K562 (cell line): ENCODE data around the gene TLCD5. TPM values are rescaled to one million over a fixed set of nuclear protein-coding genes. Genes with fewer than 3 reads are reported as not detected.

Experiments
- GATA2 ChIP-seq: sonication (generic); formaldehyde crosslinking; IDR thresholded peaks from 2 replicates; pipeline ENCODE4 v1.4.0; 2020; ENCODE audit warnings: mild to moderate bottlenecking, missing genetic modification reagents
- GATAD2A ChIP-seq: fragments of 450-650 bp; IDR thresholded peaks from 2 replicates; pipeline ENCODE4 v1.6.1; 2017
- HEY1 ChIP-seq: fragments of 250-450 bp; sonication (Bioruptor Pico); IDR thresholded peaks from 2 replicates; pipeline ENCODE4 v1.5.0; 2020; ENCODE audit warnings: mild to moderate bottlenecking, moderate library complexity, borderline replicate concordance
- KAT2B ChIP-seq: IDR thresholded peaks from one replicate; pipeline ENCODE4 v1.6.1; 2012; ENCODE audit warnings: low read depth, mild to moderate bottlenecking, control low read depth, inconsistent platforms, low read length, moderate library complexity
- MAFG ChIP-seq: fragments of 450-650 bp; conservative IDR thresholded peaks from 2 replicates; pipeline ENCODE4 v1.6.1; 2016; ENCODE audit warnings: missing genetic modification characterization, missing compliant biosample characterization
- RBM22 ChIP-seq: fragments of 200-400 bp; formaldehyde crosslinking; IDR thresholded peaks from 2 replicates; pipeline ENCODE4 v1.6.1; 2018; ENCODE audit warnings: low read length, low read depth; ENCODE audit not compliant: poor library complexity, severe bottlenecking
- SMARCC2 ChIP-seq: fragments of 450-650 bp; IDR thresholded peaks from 2 replicates; pipeline ENCODE4 v1.6.1; 2017; ENCODE audit warnings: antibody characterized with exemption, moderate library complexity, mild to moderate bottlenecking, low read depth
- SOX6 ChIP-seq: fragments of 450-650 bp; IDR thresholded peaks from 2 replicates; pipeline ENCODE4 v1.6.1; 2014; ENCODE audit warnings: mild to moderate bottlenecking
- TOE1 ChIP-seq, 2 experiments: fragments of 450-650 bp in 1 of 2; sonication (generic) in 1 of 2; formaldehyde crosslinking in 1 of 2; IDR thresholded peaks; 2 replicates each; pipeline versions ENCODE4 v1.7.1 to v1.8.0; 2016 to 2022; ENCODE audit warnings: borderline replicate concordance in 2 of 2, mild to moderate bottlenecking in 2 of 2, antibody characterized with exemption in 1 of 2, inconsistent platforms in 1 of 2, low read depth in 1 of 2, missing genetic modification reagents in 1 of 2, moderate library complexity in 1 of 2
- U2AF1 ChIP-seq: fragments of 200-400 bp; formaldehyde crosslinking; optimal IDR thresholded peaks from 2 replicates; pipeline ENCODE3; 2017; ENCODE audit warnings: mild to moderate bottlenecking, low read depth, low read length, moderate library complexity
- ZNF551 ChIP-seq: fragments of 250-450 bp; sonication (Bioruptor Pico); IDR thresholded peaks from 2 replicates; pipeline ENCODE4 v1.5.0; 2021; ENCODE audit warnings: mild to moderate bottlenecking, moderate library complexity
- polyA plus RNA-seq, 8 experiments: library from polyadenylated mRNA; depleted of rRNA in 4 of 8; stranded (reverse) in 5 of 8; unstranded in 3 of 8; fragments of >200 nt; fragmentation: Nextera tagmentation in 2 of 8; fragmentation: Illumina TruSeq in 1 of 8; extraction: Ambion mirVana in 2 of 8; extraction: Trizol in 1 of 8; gene quantifications; 2 replicates each; pipeline versions ENCODE4 v1.2.1 to v1.2.3, GENCODE V29; 2011 to 2014; ENCODE audit warnings: inconsistent platforms in 1 of 8, missing spikeins in 1 of 8
- total RNA-seq, 7 experiments: library from RNA; depleted of rRNA in 6 of 7; stranded (reverse); fragments of >200 nt in 6 of 7; fragmentation: Illumina TruSeq in 2 of 7; extraction: Trizol in 2 of 7; gene quantifications; 2 replicates each; pipeline versions ENCODE4 v1.2.1 to v1.2.3, GENCODE V29; 2011 to 2021; ENCODE audit warnings: low replicate concordance in 1 of 7
- TF ChIP-seq, protein P1 (sequence below): sonication (generic); formaldehyde crosslinking; IDR thresholded peaks from 2 replicates; pipeline ENCODE4 v1.8.1; 2023; ENCODE audit warnings: missing genetic modification reagents, mild to moderate bottlenecking, borderline replicate concordance
- TF ChIP-seq, protein P2 (sequence below): fragments of 250-450 bp; sonication (Bioruptor Pico); IDR thresholded peaks from 2 replicates; pipeline ENCODE4 v1.8.0; 2021; ENCODE audit warnings: moderate library complexity, mild to moderate bottlenecking, inconsistent platforms
- TF ChIP-seq, protein P3 (sequence below): sonication (generic); formaldehyde crosslinking; IDR thresholded peaks from 2 replicates; pipeline ENCODE4 v1.8.1; 2022; ENCODE audit warnings: missing genetic modification reagents
- TF ChIP-seq, protein P4 (sequence below): fragments of 250-450 bp; sonication (Bioruptor Pico); IDR thresholded peaks from 2 replicates; pipeline ENCODE4 v1.5.1; 2021; ENCODE audit warnings: mild to moderate bottlenecking

The TLCD5 gene
- total and polyA plus RNA-seq, 9 of the 15 experiments (the other 6 are each of a cell fraction or from before 2014, with no cell fraction given) = 0.94 to 5.1 (median 1.6) TPM

DNA sequence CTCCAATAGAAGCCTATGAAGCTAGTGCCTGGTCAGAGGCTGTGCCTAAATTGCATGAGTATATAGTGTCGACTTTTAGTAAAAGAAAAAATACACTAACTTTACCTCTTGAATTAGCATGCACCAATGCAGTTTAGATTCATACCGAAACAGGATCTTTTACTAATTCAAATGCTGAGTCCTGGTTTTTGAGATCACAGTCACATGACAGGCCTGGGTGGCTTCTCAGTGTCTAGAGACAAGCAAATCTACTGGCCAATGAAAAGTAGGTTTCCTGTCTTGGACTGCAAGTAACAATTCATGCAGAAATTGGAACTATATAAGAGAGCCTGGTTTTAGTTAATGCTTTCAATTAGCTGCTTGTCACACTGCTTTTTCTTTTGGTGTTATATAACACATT lies 18.3 kb downstream of the TLCD5 start (continued):
- TF ChIP-seq, protein P1, sequence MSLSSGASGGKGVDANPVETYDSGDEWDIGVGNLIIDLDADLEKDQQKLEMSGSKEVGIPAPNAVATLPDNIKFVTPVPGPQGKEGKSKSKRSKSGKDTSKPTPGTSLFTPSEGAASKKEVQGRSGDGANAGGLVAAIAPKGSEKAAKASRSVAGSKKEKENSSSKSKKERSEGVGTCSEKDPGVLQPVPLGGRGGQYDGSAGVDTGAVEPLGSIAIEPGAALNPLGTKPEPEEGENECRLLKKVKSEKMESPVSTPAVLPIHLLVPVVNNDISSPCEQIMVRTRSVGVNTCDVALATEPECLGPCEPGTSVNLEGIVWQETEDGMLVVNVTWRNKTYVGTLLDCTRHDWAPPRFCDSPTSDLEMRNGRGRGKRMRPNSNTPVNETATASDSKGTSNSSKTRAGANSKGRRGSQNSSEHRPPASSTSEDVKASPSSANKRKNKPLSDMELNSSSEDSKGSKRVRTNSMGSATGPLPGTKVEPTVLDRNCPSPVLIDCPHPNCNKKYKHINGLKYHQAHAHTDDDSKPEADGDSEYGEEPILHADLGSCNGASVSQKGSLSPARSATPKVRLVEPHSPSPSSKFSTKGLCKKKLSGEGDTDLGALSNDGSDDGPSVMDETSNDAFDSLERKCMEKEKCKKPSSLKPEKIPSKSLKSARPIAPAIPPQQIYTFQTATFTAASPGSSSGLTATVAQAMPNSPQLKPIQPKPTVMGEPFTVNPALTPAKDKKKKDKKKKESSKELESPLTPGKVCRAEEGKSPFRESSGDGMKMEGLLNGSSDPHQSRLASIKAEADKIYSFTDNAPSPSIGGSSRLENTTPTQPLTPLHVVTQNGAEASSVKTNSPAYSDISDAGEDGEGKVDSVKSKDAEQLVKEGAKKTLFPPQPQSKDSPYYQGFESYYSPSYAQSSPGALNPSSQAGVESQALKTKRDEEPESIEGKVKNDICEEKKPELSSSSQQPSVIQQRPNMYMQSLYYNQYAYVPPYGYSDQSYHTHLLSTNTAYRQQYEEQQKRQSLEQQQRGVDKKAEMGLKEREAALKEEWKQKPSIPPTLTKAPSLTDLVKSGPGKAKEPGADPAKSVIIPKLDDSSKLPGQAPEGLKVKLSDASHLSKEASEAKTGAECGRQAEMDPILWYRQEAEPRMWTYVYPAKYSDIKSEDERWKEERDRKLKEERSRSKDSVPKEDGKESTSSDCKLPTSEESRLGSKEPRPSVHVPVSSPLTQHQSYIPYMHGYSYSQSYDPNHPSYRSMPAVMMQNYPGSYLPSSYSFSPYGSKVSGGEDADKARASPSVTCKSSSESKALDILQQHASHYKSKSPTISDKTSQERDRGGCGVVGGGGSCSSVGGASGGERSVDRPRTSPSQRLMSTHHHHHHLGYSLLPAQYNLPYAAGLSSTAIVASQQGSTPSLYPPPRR (CRISPR knock-in tag) = no peak
- no peak for TF ChIP-seq RBM22
- no peak for TF ChIP-seq GATAD2A
- TF ChIP-seq TOE1 (IDR thresholded peaks at IDR 0.05; ENCODE audit: borderline replicate concordance) = peak; percentile 39; the same call in 1 of the 2 replicates
- TF ChIP-seq TOE1 (CRISPR knock-in tag; IDR thresholded peaks at IDR 0.05; ENCODE audit: borderline replicate concordance, low read depth) = no peak
- TF ChIP-seq ZNF551 (CRISPR knock-in tag) = no peak
- TF ChIP-seq, protein P2, sequence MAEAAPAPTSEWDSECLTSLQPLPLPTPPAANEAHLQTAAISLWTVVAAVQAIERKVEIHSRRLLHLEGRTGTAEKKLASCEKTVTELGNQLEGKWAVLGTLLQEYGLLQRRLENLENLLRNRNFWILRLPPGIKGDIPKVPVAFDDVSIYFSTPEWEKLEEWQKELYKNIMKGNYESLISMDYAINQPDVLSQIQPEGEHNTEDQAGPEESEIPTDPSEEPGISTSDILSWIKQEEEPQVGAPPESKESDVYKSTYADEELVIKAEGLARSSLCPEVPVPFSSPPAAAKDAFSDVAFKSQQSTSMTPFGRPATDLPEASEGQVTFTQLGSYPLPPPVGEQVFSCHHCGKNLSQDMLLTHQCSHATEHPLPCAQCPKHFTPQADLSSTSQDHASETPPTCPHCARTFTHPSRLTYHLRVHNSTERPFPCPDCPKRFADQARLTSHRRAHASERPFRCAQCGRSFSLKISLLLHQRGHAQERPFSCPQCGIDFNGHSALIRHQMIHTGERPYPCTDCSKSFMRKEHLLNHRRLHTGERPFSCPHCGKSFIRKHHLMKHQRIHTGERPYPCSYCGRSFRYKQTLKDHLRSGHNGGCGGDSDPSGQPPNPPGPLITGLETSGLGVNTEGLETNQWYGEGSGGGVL (CRISPR knock-in tag) = no peak
- TF ChIP-seq, protein P3, sequence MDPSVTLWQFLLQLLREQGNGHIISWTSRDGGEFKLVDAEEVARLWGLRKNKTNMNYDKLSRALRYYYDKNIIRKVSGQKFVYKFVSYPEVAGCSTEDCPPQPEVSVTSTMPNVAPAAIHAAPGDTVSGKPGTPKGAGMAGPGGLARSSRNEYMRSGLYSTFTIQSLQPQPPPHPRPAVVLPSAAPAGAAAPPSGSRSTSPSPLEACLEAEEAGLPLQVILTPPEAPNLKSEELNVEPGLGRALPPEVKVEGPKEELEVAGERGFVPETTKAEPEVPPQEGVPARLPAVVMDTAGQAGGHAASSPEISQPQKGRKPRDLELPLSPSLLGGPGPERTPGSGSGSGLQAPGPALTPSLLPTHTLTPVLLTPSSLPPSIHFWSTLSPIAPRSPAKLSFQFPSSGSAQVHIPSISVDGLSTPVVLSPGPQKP (CRISPR knock-in tag) = no peak
- TF ChIP-seq, protein P4, sequence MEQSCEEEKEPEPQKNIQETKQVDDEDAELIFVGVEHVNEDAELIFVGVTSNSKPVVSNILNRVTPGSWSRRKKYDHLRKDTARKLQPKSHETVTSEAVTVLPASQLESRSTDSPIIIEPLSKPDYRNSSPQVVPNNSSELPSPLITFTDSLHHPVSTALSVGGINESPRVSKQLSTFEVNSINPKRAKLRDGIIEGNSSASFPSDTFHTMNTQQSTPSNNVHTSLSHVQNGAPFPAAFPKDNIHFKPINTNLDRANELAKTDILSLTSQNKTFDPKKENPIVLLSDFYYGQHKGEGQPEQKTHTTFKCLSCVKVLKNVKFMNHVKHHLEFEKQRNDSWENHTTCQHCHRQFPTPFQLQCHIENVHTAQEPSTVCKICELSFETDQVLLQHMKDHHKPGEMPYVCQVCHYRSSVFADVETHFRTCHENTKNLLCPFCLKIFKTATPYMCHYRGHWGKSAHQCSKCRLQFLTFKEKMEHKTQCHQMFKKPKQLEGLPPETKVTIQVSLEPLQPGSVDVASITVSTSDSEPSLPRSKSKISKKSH (CRISPR knock-in tag) = no peak
- 0 out of 2 replicates have a peak, but pooled peaks have one; percentile 18 for TF ChIP-seq MAFG (tag)
- no peak for TF ChIP-seq SMARCC2
- no peak for TF ChIP-seq U2AF1
- no peak for TF ChIP-seq HEY1 (CRISPR knock-in tag)
- TF ChIP-seq KAT2B = no peak
- TF ChIP-seq SOX6 = no peak
- TF ChIP-seq GATA2 (CRISPR knock-in tag) = no peak
